HG02763 (cell line): ENCODE measurements around the gene GAREM1.

Experiments used
- ATAC-seq: cut with Tn5 transposase; IDR thresholded peaks from one replicate; pipeline ENCODE4 v1.9.1; 2021; ENCODE audit warnings: mild to moderate bottlenecking, moderate library complexity; ENCODE audit not compliant: unreplicated experiment

GAREM1 gene

GRCh38 chr18:32335228-32335627 is 135.5 kb downstream of the GAREM1 start:
- ATAC-seq: no peak

GRCh38 chr18:32333781-32334180 is 136.9 kb downstream of the GAREM1 start:
- ATAC-seq: no peak

- ATAC-seq: no peak
Measured at GRCh38 chr18:32332708-32333107, 138.0 kb downstream of the GAREM1 start.

GRCh38 chr18:32328974-32329373 is 141.7 kb downstream of the GAREM1 start:
- ATAC-seq: no peak

- no peak for ATAC-seq
Measured at GRCh38 chr18:32328379-32328778, 142.3 kb downstream of the GAREM1 start.

- ATAC-seq: no peak
Measured at GRCh38 chr18:32326450-32327308, 144.0 kb downstream of the GAREM1 start.

- ATAC-seq: no peak
Measured at GRCh38 chr18:32324181-32324580, 146.5 kb downstream of the GAREM1 start.

GRCh38 chr18:32321826-32322225 is 148.9 kb downstream of the GAREM1 start:
- no peak for ATAC-seq

GRCh38 chr18:32319084-32319483 is 151.6 kb downstream of the GAREM1 start:
- no peak for ATAC-seq

GRCh38 chr18:32318581-32318980 is 152.1 kb downstream of the GAREM1 start:
- ATAC-seq: no peak

GRCh38 chr18:32317651-32318050 is 153.0 kb downstream of the GAREM1 start:
- no peak for ATAC-seq

- ATAC-seq: no peak
Measured at GRCh38 chr18:32315881-32316280, 154.8 kb downstream of the GAREM1 start.

GRCh38 chr18:32310774-32311173 is 159.9 kb downstream of the GAREM1 start:
- no peak for ATAC-seq

GRCh38 chr18:32310101-32310500 is 160.6 kb downstream of the GAREM1 start:
- no peak for ATAC-seq

GRCh38 chr18:32308493-32309120 is 162.1 kb downstream of the GAREM1 start:
- no peak for ATAC-seq

GRCh38 chr18:32303400-32303799 is 167.3 kb downstream of the GAREM1 start:
- no peak for ATAC-seq

GRCh38 chr18:32302806-32303205 is 167.9 kb downstream of the GAREM1 start:
- ATAC-seq: no peak

GRCh38 chr18:32301976-32302743 is 168.5 kb downstream of the GAREM1 start:
- ATAC-seq: peak; percentile 67

GRCh38 chr18:32301361-32301760 is 169.3 kb downstream of the GAREM1 start:
- ATAC-seq: no peak

GRCh38 chr18:32300914-32301313 is 169.8 kb downstream of the GAREM1 start:
- no peak for ATAC-seq

GRCh38 chr18:32299484-32299883 is 171.2 kb downstream of the GAREM1 start:
- no peak for ATAC-seq
